ENCODE measurements around the gene HAND2.

Gene HAND2

GRCh38 chr4:173503330-173504180 is 26.5 kb downstream of the HAND2 start:
- no peak for DNase-seq (ENCODE audit: low read depth, low spot score)

- no peak for DNase-seq (ENCODE audit: low read depth, low spot score)
Measured at GRCh38 chr4:173502282-173502681, 27.7 kb downstream of the HAND2 start.

- DNase-seq (ENCODE audit: low read depth, low spot score): no peak
Measured at GRCh38 chr4:173501592-173502150, 28.4 kb downstream of the HAND2 start.

- DNase-seq (ENCODE audit: low read depth, low spot score): no peak
Measured at GRCh38 chr4:173500841-173501591, 29.0 kb downstream of the HAND2 start.

GRCh38 chr4:173499658-173500535 is 30.1 kb downstream of the HAND2 start:
- DNase-seq (ENCODE audit: low read depth, low spot score): no peak

GRCh38 chr4:173498771-173499170 is 31.3 kb downstream of the HAND2 start:
- DNase-seq (ENCODE audit: low read depth, low spot score): no peak

- no peak for DNase-seq (ENCODE audit: low read depth, low spot score)
Measured at GRCh38 chr4:173498023-173498422, 32.0 kb downstream of the HAND2 start.

GRCh38 chr4:173494013-173494970 is 35.7 kb downstream of the HAND2 start:
- peak; percentile 16 for DNase-seq (ENCODE audit: low read depth, low spot score)

- no peak for DNase-seq (ENCODE audit: low read depth, low spot score)
Measured at GRCh38 chr4:173493041-173493440, 37.0 kb downstream of the HAND2 start.

GRCh38 chr4:173492315-173492714 is 37.7 kb downstream of the HAND2 start:
- no peak for DNase-seq (ENCODE audit: low read depth, low spot score)

GRCh38 chr4:173490817-173491528 is 39.1 kb downstream of the HAND2 start:
- no peak for DNase-seq (ENCODE audit: low read depth, low spot score)

GRCh38 chr4:173490256-173490655 is 39.8 kb downstream of the HAND2 start:
- DNase-seq (ENCODE audit: low read depth, low spot score): no peak

- DNase-seq (ENCODE audit: low read depth, low spot score): no peak
Measured at GRCh38 chr4:173489514-173489913, 40.5 kb downstream of the HAND2 start.

- no peak for DNase-seq (ENCODE audit: low read depth, low spot score)
Measured at GRCh38 chr4:173488656-173489055, 41.4 kb downstream of the HAND2 start.

- no peak for DNase-seq (ENCODE audit: low read depth, low spot score)
Measured at GRCh38 chr4:173488074-173488473, 42.0 kb downstream of the HAND2 start.

GRCh38 chr4:173486714-173487392 is 43.2 kb downstream of the HAND2 start:
- DNase-seq (ENCODE audit: low read depth, low spot score): no peak

GRCh38 chr4:173485164-173485563 is 44.9 kb downstream of the HAND2 start:
- DNase-seq (ENCODE audit: low read depth, low spot score): no peak

- DNase-seq (ENCODE audit: low read depth, low spot score): no peak
Measured at GRCh38 chr4:173482330-173482931, 47.6 kb downstream of the HAND2 start.

- no peak for DNase-seq (ENCODE audit: low read depth, low spot score)
Measured at GRCh38 chr4:173478913-173479283, 51.1 kb downstream of the HAND2 start.
